Sigmoid colon (tissue), 4 donors: ENCODE data around the gene NRG2.

Experiments used
- CTCF ChIP-seq, 4 experiments: fragments of 450-650 bp in 3 of 4; fragments of 200-600 bp in 1 of 4; IDR thresholded peaks; one replicate each; pipeline ENCODE4 v1.5.1; 2016 to 2019; ENCODE audit warnings: antibody characterized with exemption in 4 of 4, mild to moderate bottlenecking in 3 of 4, moderate library complexity in 2 of 4
- POLR2AphosphoS5 ChIP-seq, 4 donors: sonication (generic); formaldehyde crosslinking; IDR thresholded peaks; one replicate each; pipeline ENCODE4 v1.6.1; 2017; ENCODE audit warnings: antibody characterized with exemption in 4 of 4

- no peak for TF ChIP-seq CTCF (IDR thresholded peaks at IDR 0.05)
- TF ChIP-seq POLR2AphosphoS5 (IDR thresholded peaks at IDR 0.05) = no peak
Observed at GRCh38 chr5:139821806-139822552, 221.1 kb downstream of the NRG2 start.
